OCI-LY1 (cell line): ENCODE measurements around the gene PLEKHJ1.

Experiments used
- H2AFZ ChIP-seq: fragments of 200-600 bp; sonication (generic), shearing (Covaris generic); 2 replicates; pipeline ENCODE4 v1.6.0; 2014; ENCODE audit warnings: antibody characterized with exemption, mild to moderate bottlenecking, low read length
- H3F3A ChIP-seq: fragments of 200-600 bp; sonication (generic), shearing (Covaris generic); 2 replicates; pipeline ENCODE4 v1.6.0; 2014; ENCODE audit warnings: mild to moderate bottlenecking, antibody characterized with exemption, low read length, moderate library complexity; ENCODE audit not compliant: insufficient read depth
- H3K27ac ChIP-seq: fragments of 200-600 bp; sonication (generic); 2 replicates; pipeline ENCODE4 v1.5.1; 2014; ENCODE audit warnings: low read length, mixed run types, mild to moderate bottlenecking, low read depth; ENCODE audit not compliant: poor library complexity, severe bottlenecking
- H3K27me3 ChIP-seq: fragments of 200-600 bp; sonication (generic); 2 replicates; pipeline ENCODE4 v1.6.0; 2014; ENCODE audit warnings: antibody characterized with exemption, mild to moderate bottlenecking, low read length, moderate library complexity; ENCODE audit not compliant: insufficient read depth
- H3K36me3 ChIP-seq: fragments of 200-600 bp; sonication (generic); 2 replicates; pipeline ENCODE4 v1.6.1; 2014; ENCODE audit warnings: mild to moderate bottlenecking, antibody characterized with exemption, low read length, moderate library complexity, mixed read lengths; ENCODE audit not compliant: insufficient read depth
- H3K4me1 ChIP-seq: fragments of 200-600 bp; sonication (generic); 2 replicates; pipeline ENCODE4 v1.5.1; 2014; ENCODE audit warnings: mild to moderate bottlenecking, low read length, moderate library complexity; ENCODE audit not compliant: insufficient read depth, severe bottlenecking
- H3K4me2 ChIP-seq: fragments of 200-600 bp; sonication (generic), shearing (Covaris generic); 2 replicates; pipeline ENCODE4 v1.6.1; 2014; ENCODE audit warnings: low read length
- H3K4me3 ChIP-seq: fragments of 200-600 bp; sonication (generic); 2 replicates; pipeline ENCODE4 v1.5.1; 2014; ENCODE audit warnings: low read length, low read depth, mild to moderate bottlenecking, mixed read lengths; ENCODE audit not compliant: poor library complexity, severe bottlenecking
- H3K79me2 ChIP-seq: fragments of 200-600 bp; shearing (Covaris generic); 2 replicates; pipeline ENCODE4 v1.6.1; 2016; ENCODE audit warnings: mixed run types, low read length, mixed read lengths; ENCODE audit not compliant: insufficient read depth
- H3K9ac ChIP-seq: fragments of 200-600 bp; sonication (generic), shearing (Covaris generic); 2 replicates; pipeline ENCODE4 v1.6.1; 2014; ENCODE audit warnings: mild to moderate bottlenecking, low read length, mixed read lengths
- H3K9me2 ChIP-seq: fragments of 200-600 bp; sonication (generic), shearing (Covaris generic); 2 replicates; pipeline ENCODE4 v1.6.1; 2014; ENCODE audit warnings: low read depth, mild to moderate bottlenecking, low read length, mixed read lengths
- H3K9me3 ChIP-seq: fragments of 200-600 bp; shearing (Covaris generic); 2 replicates; pipeline ENCODE4 v1.6.1; 2014; ENCODE audit warnings: low read length, mixed read lengths
- H4K20me1 ChIP-seq: fragments of 200-600 bp; sonication (generic), shearing (Covaris generic); 2 replicates; pipeline ENCODE4 v1.6.0; 2016; ENCODE audit warnings: mild to moderate bottlenecking, low read length; ENCODE audit not compliant: insufficient read depth
- CTCF ChIP-seq: fragments of 200-600 bp; sonication (generic), shearing (Covaris generic); IDR thresholded peaks from 2 replicates; pipeline ENCODE4 v1.5.1; 2017; ENCODE audit warnings: mild to moderate bottlenecking, antibody characterized with exemption, low read length, moderate library complexity, mixed read lengths
- EZH2 ChIP-seq: fragments of 200-600 bp; sonication (generic), shearing (Covaris generic); IDR thresholded peaks from 2 replicates; pipeline ENCODE4 v1.8.0; 2017; ENCODE audit warnings: borderline replicate concordance, mixed run types, mild to moderate bottlenecking, antibody characterized with exemption, low read length, moderate library complexity, mixed read lengths

Gene PLEKHJ1

DNA sequence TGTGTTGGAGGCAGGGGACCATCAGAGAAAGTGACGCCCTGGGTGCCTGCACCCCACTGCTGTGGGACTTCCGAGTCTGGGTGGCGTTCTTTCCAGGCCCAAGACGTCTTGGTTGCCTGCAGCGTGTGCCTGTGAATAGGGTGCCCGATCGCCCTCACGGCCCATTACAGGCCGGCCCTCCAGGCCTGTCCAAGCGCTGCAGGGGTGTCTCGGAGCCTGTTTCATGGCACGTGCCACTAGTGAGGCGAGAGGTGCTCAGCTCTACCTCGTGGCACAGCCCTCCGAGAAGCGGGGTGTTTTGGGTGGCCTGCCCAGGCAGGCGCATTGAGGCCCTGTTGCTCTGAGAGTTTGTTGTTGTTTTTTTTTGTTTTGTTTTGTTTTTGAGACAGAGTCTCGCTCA lies 42.3 kb downstream of the PLEKHJ1 start:
- Histone ChIP-seq H3K36me3 (peaks cover 7% of the 10 kb centered on the region), H3K27me3 (no peaks in the 10 kb centered on the region), H3K79me2 (no peaks in the 10 kb centered on the region), H3K9me2 (no peaks in the 10 kb centered on the region), H2AFZ (no peak overlapping the region), H3K4me1 (no peaks in the 10 kb centered on the region), H3K9ac (no peak overlapping the region), H3F3A (no peaks in the 10 kb centered on the region), H3K4me3 (no peak overlapping the region), H3K9me3 (no peaks in the 10 kb centered on the region), H3K4me2 (no peak overlapping the region), H4K20me1 (no peaks in the 10 kb centered on the region), H3K27ac (no peak overlapping the region)
- TF ChIP-seq CTCF, result no peak
- TF ChIP-seq EZH2, result no peak

- H4K20me1 ChIP-seq, result no peaks in the 10 kb centered on the region
- H3K27ac ChIP-seq, result no peak overlapping the region
- H3K79me2 ChIP-seq, result no peaks in the 10 kb centered on the region
- H3K27me3 ChIP-seq, result no peaks in the 10 kb centered on the region
- H3K36me3 ChIP-seq, result peaks cover 9% of the 10 kb centered on the region
- H3K4me1 ChIP-seq, result peaks cover 4% of the 10 kb centered on the region
- no peak overlapping the region for H3K4me2 ChIP-seq
- no peak for TF ChIP-seq CTCF
- TF ChIP-seq EZH2, result no peak
- H3F3A ChIP-seq, result no peaks in the 10 kb centered on the region
- no peak overlapping the region for H3K9ac ChIP-seq
- no peaks in the 10 kb centered on the region for H3K9me3 ChIP-seq
- H3K4me3 ChIP-seq, result no peak overlapping the region
- no peaks in the 10 kb centered on the region for H3K9me2 ChIP-seq
- no peak overlapping the region for H2AFZ ChIP-seq
Observed at GRCh38 chr19:2192862-2193261, 43.3 kb downstream of the PLEKHJ1 start.

DNA sequence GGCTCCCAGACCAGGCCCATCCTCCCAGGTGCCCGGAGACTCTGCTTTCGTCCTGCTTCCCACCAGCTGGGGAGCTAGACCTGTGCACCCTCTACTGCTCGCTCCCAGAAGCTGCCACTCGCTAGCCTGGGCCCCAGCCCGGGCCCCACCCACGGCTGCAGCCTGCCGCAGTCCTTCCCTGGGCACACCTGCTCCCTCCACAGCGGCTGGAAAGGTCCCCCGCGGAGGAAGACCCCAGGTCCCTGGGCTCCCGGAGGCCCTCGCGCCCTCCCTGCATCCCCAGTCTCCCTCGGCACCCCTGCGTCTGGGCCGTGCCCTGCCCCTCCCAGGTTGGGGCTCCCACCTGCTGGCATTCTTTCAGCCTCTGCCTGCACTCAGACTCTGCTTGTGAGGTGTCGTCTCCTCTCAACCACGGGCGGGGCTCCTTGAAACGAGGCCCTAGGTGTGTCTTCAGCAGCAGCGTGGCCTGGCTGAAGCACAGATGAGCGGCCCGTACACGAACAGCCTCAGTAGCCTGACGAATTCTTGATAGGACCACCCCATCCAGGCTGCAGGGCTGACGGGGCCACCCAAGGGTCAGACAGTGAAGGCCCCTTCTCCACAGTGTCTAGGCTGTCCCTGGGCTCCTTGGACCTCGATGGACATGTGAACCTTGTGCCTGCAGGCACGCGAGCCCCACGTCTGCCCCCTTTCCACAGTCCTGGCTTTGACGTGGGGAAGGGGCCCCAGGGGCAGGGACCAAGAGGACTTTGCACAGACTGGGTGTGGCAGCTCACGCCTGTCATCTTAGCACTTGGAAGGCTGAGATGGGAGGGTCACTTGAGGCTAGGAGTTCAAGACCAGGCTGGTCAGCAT lies 44.4 kb downstream of the PLEKHJ1 start:
- Histone ChIP-seq H3K27ac (no peak overlapping the region), H3K9ac (no peak overlapping the region), H3K9me2 (no peaks in the 10 kb centered on the region), H3K9me3 (no peaks in the 10 kb centered on the region), H3K4me1 (peaks cover 5% of the 10 kb centered on the region), H2AFZ (no peak overlapping the region), H3K27me3 (no peaks in the 10 kb centered on the region), H4K20me1 (no peaks in the 10 kb centered on the region), H3K36me3 (peaks cover 16% of the 10 kb centered on the region), H3K4me3 (no peak overlapping the region), H3K79me2 (no peaks in the 10 kb centered on the region), H3K4me2 (no peak overlapping the region), H3F3A (no peaks in the 10 kb centered on the region)
- TF ChIP-seq CTCF (no peak), EZH2 (no peak)
